Measurements from ENCODE around the gene MSGN1.

Gene MSGN1

DNA sequence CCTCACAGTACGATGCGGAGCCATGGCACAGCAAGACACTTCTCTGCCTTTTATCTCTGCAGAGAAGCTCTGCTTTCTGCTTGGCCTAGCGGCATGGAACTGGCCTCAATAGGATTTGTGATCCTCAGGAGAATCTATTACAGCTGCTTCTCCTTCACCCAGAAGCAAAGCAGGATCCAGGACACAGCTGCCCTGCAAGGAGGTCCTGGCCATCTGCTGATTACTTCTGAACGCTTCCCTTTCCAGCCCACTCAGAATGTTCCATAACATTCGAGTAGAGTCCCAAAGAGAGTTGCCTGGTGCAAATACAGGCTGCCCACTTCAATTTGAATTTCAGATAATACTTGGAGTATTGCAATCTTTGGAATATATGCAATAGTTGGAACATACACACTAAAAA is 33.0 kb downstream of the MSGN1 start:
- no peak for DNase-seq (ENCODE audit: low spot score)

DNA sequence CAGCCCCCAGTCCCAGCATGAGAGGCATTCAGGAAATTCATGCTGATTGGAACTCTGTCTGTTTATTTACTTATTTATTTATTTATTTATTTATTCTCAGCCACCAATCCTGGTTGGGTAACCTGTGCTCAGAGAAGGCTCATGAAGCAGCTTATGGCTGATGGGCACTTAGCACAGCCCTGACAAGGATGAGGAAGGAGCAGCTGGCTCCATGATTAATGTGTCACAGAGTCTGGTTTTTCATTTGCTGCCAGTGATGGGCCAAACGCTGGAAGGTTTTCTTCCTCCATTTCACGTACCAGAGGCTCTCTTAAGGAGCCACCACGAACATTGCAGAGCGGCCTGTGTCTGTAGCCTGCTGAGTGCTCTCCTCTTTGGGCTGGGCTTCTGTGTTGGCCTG is 33.9 kb downstream of the MSGN1 start:
- DNase-seq (ENCODE audit: low spot score), result no peak

DNA sequence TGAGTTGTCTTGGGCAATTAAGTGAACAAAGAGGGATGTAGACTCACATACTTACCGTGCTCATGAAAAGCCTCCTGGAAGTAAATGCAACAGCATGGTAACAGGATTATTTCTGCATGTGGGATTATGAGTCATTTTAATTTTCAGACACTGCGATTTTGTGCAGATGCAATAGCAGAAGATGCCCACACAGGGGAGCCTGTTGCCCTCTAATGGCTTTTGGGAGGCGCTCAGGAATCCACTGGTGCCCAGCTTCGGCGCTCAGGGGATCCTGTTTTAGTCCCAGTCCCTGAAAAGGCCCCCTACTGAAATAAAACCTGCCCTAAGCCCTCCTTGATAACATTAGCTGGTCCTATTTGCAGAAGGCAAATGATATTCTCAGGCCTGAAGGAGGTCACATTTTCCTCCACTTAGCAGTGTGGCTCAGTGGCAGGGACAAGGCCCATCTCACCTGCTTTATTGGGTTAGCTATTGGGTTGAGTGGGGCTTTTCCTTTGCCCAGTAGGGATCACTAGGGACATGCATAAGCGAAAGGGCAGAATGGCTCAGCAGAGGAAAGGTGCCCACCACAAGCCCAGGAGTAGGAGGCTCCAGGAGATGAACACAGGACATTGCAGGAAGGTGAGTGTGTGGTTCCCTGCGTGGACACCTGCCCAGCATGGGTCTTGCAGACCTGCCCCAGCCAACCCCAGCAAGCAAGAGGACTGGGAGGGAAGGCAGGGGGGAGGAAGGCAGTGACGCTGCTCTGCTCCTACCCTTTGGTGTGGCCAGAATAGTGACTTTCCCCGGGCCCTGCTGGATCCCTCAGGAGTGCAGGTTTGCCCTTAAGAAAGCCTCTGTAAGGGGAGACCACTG is 35.7 kb downstream of the MSGN1 start:
- DNase-seq (ENCODE audit: low spot score), result no peak

DNA sequence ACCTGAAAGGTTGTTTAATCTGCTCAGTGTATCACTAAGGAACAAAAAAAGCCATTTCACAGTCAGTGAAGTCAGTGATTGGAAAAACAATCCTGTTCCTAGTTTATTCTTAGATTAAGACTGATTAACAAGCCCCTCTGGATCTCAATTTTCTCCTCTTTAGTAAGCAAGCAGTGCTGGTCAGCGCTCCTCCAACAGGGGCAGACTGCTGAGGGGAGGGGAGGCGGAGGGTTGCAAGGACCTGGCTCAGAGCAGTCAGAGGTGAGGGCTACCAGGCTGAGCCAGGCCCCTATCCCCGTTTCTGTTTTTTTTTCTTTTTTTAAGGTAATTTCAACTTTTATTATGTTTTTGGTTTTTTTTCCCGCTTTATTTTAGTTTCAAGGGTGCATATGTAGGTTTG is 37.5 kb downstream of the MSGN1 start:
- DNase-seq (ENCODE audit: low spot score), result no peak

DNA sequence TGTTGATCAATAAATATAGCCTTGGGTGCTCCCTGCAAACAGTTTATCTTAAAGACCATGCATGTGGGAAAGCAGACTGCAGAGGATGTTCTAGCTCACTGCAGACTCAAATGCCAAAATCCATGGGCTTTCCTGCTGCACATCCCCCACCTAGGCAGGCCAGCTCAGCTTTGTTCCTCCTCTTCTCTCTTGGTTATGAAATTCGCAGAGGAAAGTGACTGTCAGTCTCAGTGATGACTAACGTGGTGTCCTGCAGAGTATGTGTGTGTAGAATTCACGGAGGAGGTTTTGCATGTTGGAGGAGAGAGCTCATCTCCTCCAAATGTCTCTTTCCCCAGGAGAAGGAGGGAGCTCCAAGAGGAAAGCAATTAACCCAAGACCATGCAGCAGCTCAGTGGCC is 40.8 kb downstream of the MSGN1 start:
- DNase-seq (ENCODE audit: low spot score), result no peak

DNA sequence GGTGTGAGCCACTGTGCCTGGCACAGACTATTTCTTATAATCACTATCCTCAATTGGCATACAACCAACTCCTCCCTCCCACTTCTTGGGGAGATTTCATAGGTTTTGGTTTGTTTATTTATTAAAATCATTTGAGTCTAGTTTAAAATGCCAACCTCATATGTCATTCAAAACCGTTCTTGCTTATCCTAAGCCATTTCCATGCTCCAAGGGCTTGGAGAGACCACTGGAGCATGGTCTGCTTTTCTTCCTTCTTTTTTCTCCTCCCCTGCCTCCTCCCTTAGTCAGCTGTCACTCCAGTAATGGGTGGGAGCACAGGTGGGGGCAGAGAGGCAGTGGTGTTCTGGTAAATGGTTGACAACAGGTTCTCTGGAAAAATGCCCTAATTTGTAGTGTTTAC is 41.8 kb downstream of the MSGN1 start:
- no peak for DNase-seq (ENCODE audit: low spot score)

DNA sequence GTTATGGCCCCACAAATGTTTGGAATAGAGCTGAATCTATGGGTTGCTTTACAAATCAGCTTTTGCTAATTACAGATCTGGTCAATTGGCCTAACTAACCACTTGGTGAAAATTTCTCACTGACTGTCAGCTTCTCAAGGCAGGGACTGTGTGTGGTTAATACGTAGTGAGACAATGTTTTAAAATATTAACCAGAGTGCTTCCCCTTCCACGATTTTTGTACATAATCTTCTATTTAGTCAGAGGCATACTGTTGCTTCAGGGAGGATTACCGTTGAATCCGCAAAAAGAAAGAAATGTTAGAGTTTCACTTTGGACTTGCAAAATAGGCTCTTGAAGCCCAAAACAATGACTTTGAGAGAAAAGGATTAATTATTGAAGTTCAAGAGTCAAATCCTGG is 47.3 kb downstream of the MSGN1 start:
- no peak for DNase-seq (ENCODE audit: low spot score)

DNA sequence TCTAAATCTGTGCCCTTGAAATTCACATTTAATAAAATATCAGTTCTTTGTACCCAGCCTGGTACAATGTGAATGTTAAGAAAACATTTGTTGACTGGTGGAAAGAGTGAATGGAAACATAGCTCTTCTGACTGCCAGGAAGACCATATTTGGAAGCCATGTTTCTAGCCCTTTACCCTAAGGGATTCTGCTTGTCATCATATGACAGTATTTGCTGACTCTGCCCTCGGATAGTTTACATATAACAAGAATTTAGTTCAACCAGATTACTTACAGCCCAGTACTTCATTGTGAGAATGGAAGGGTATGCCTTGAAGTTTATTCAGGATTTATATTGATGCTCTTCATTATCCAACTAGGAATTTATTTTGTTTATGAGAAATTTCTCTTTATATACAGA is 48.4 kb downstream of the MSGN1 start:
- no peak for DNase-seq (ENCODE audit: low spot score)

DNA sequence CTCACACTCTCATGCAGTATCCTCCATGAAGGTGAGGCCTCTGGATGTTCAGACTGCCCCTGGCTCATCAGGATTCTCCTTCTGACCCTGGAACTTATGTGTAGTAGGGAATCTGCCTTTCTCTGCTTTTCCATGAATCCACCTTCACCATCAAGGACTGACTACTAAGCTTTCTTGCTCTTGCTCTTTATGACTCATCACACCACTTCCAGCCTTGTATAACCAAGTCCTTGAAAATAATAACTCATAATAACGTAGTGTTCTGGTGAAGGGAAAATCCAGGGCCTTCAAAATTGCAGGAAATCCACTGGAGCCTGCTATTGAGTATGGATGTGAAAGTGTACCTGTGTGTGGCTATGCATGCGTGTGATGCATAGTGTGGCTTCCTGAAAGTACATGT is 50.9 kb downstream of the MSGN1 start:
- no peak for DNase-seq (ENCODE audit: low spot score)
